ENCODE measurements around the gene TEX28. TPM values are rescaled to one million over a fixed set of nuclear protein-coding genes. Genes with fewer than 3 reads are reported as not detected.
A peak's percentile ranks its signal among the peaks of the same experiment; 100 is the strongest.

Gene TEX28
- total RNA-seq, 1 donor from 2014 or later: not detected

- no peak overlapping the region for H3K4me2 ChIP-seq (ENCODE audit: low read length)
- no peaks in the 10 kb centered on the region for H3K79me2 ChIP-seq (ENCODE audit: insufficient read depth, low read length)
- Mint-ChIP-seq H3K36me3 (ENCODE audit: low read depth, unreplicated experiment) (no peaks in the 10 kb centered on the region), H3K4me1 (ENCODE audit: low read depth, unreplicated experiment) (no peaks in the 10 kb centered on the region), H3K9me3 (ENCODE audit: unreplicated experiment) (no peaks in the 10 kb centered on the region), H3K27ac (ENCODE audit: unreplicated experiment) (no peak overlapping the region), H3K27me3 (ENCODE audit: low read depth, unreplicated experiment) (peaks cover 3% of the 10 kb centered on the region), H3K4me3 (ENCODE audit: unreplicated experiment) (no peak overlapping the region)
- no peak overlapping the region for H2AFZ ChIP-seq (ENCODE audit: low read depth, low read length)
- H3K4me1 ChIP-seq (ENCODE audit: insufficient read depth, low read length): no peaks in the 10 kb centered on the region
- FAIRE-seq: no peak
- H3K27ac ChIP-seq (ENCODE audit: low read depth, low read length): no peak overlapping the region
- H3K9me3 ChIP-seq (ENCODE audit: insufficient read depth, low read depth, low read length): no peaks in the 10 kb centered on the region
- no peaks in the 10 kb centered on the region for H3K27me3 ChIP-seq (ENCODE audit: insufficient read depth, low read length)
- H3K4me3 ChIP-seq (ENCODE audit: insufficient read depth, low read depth, low read length): no peak overlapping the region
- no peaks in the 10 kb centered on the region for H3K36me3 ChIP-seq (ENCODE audit: insufficient read depth, low read length)
- TF ChIP-seq EZH2 (IDR thresholded peaks at IDR 0.05; ENCODE audit: insufficient read depth, low read length): no peak
- TF ChIP-seq CTCF (IDR thresholded peaks at IDR 0.05; ENCODE audit: insufficient read depth, low read depth, low read length): no peak
- no peak overlapping the region for H3K9ac ChIP-seq (ENCODE audit: low read length)
- H4K20me1 ChIP-seq (ENCODE audit: insufficient read depth, low read length): no peaks in the 10 kb centered on the region
- DNase-seq (ENCODE audit: low read depth): no peak
Observed at GRCh38 chrX:154307202-154307601, 12.3 kb upstream of the TEX28 start.

- FAIRE-seq: no peak
- Histone ChIP-seq H3K27me3 (ENCODE audit: insufficient read depth, low read length) (no peaks in the 10 kb centered on the region), H3K9ac (ENCODE audit: low read length) (no peak overlapping the region), H3K4me1 (ENCODE audit: insufficient read depth, low read length) (no peaks in the 10 kb centered on the region), H3K36me3 (ENCODE audit: insufficient read depth, low read length) (no peaks in the 10 kb centered on the region), H4K20me1 (ENCODE audit: insufficient read depth, low read length) (no peaks in the 10 kb centered on the region), H2AFZ (ENCODE audit: low read depth, low read length) (no peak overlapping the region), H3K79me2 (ENCODE audit: insufficient read depth, low read length) (no peaks in the 10 kb centered on the region), H3K27ac (ENCODE audit: low read depth, low read length) (no peak overlapping the region), H3K4me3 (ENCODE audit: insufficient read depth, low read depth, low read length) (no peak overlapping the region), H3K9me3 (ENCODE audit: insufficient read depth, low read depth, low read length) (no peaks in the 10 kb centered on the region), H3K4me2 (ENCODE audit: low read length) (no peak overlapping the region)
- no peaks in the 10 kb centered on the region for H3K4me1 Mint-ChIP-seq (ENCODE audit: low read depth, unreplicated experiment)
- TF ChIP-seq CTCF (IDR thresholded peaks at IDR 0.05; ENCODE audit: insufficient read depth, low read depth, low read length): no peak
- TF ChIP-seq EZH2 (IDR thresholded peaks at IDR 0.05; ENCODE audit: insufficient read depth, low read length): no peak
- H3K36me3 Mint-ChIP-seq (ENCODE audit: low read depth, unreplicated experiment): no peaks in the 10 kb centered on the region
- H3K4me3 Mint-ChIP-seq (ENCODE audit: unreplicated experiment): no peak overlapping the region
- H3K9me3 Mint-ChIP-seq (ENCODE audit: unreplicated experiment): no peaks in the 10 kb centered on the region
- H3K27me3 Mint-ChIP-seq (ENCODE audit: low read depth, unreplicated experiment): peaks cover 6% of the 10 kb centered on the region
- H3K27ac Mint-ChIP-seq (ENCODE audit: unreplicated experiment): no peak overlapping the region
- DNase-seq (ENCODE audit: low read depth): no peak
Observed at GRCh38 chrX:154305541-154306205, 10.7 kb upstream of the TEX28 start.

GRCh38 chrX:154304846-154305245 lies 9.9 kb upstream of the TEX28 start:
- Histone ChIP-seq H3K79me2 (ENCODE audit: insufficient read depth, low read length) (no peaks in the 10 kb centered on the region), H3K4me3 (ENCODE audit: insufficient read depth, low read depth, low read length) (no peak overlapping the region), H4K20me1 (ENCODE audit: insufficient read depth, low read length) (no peaks in the 10 kb centered on the region), H3K27me3 (ENCODE audit: insufficient read depth, low read length) (no peaks in the 10 kb centered on the region), H3K9ac (ENCODE audit: low read length) (no peak overlapping the region), H3K4me2 (ENCODE audit: low read length) (no peak overlapping the region), H3K36me3 (ENCODE audit: insufficient read depth, low read length) (no peaks in the 10 kb centered on the region), H3K4me1 (ENCODE audit: insufficient read depth, low read length) (no peaks in the 10 kb centered on the region), H3K9me3 (ENCODE audit: insufficient read depth, low read depth, low read length) (no peaks in the 10 kb centered on the region), H3K27ac (ENCODE audit: low read depth, low read length) (no peak overlapping the region), H2AFZ (ENCODE audit: low read depth, low read length) (peak overlapping the region; percentile 26)
- Mint-ChIP-seq H3K27ac (ENCODE audit: unreplicated experiment) (no peak overlapping the region), H3K27me3 (ENCODE audit: low read depth, unreplicated experiment) (peaks cover 6% of the 10 kb centered on the region), H3K4me3 (ENCODE audit: unreplicated experiment) (no peak overlapping the region), H3K9me3 (ENCODE audit: unreplicated experiment) (no peaks in the 10 kb centered on the region), H3K4me1 (ENCODE audit: low read depth, unreplicated experiment) (no peaks in the 10 kb centered on the region), H3K36me3 (ENCODE audit: low read depth, unreplicated experiment) (no peaks in the 10 kb centered on the region)
- TF ChIP-seq EZH2 (IDR thresholded peaks at IDR 0.05; ENCODE audit: insufficient read depth, low read length): no peak
- DNase-seq (ENCODE audit: low read depth): peak; percentile 22
- FAIRE-seq: peak; percentile 32

All from astrocyte (in vitro differentiated cells and primary cell).